ENCODE measurements around the gene NKX1-1.

DNA sequence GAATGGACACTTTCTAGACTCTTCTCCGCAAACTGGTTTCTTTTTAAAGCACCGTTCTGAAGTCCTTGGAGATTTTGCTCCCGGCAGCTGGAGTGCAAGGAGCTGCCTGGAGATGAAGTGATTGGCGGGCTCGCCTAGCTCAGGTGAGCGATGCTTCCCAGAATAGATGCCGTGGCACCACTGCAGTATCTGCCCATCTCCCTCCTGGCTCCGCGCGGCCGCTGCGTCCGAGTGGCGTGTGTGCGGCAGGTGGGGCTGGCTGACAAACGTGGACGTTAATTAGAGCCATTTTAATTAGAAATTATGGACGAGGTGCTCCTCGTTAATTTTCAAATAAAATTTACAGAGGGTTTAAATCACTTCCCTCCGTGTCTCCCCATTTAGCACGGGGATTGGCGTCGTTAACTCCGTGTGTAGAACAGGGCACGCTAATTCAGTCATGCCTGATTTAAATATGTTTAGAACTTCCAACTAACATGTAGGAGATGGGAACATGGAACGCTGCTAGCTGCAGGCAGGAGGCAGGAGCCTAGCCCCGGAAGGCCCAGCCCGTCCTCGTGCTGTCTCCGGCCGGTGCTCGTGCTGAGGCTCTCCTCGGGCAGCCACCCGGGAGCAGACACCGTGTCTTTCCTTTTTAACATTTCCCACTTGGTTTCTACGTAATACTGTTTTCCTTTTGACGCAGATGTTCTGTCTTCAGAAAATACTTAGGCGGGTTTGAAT lies 47.7 kb downstream of the NKX1-1 start:
- TF ChIP-seq, protein P1, sequence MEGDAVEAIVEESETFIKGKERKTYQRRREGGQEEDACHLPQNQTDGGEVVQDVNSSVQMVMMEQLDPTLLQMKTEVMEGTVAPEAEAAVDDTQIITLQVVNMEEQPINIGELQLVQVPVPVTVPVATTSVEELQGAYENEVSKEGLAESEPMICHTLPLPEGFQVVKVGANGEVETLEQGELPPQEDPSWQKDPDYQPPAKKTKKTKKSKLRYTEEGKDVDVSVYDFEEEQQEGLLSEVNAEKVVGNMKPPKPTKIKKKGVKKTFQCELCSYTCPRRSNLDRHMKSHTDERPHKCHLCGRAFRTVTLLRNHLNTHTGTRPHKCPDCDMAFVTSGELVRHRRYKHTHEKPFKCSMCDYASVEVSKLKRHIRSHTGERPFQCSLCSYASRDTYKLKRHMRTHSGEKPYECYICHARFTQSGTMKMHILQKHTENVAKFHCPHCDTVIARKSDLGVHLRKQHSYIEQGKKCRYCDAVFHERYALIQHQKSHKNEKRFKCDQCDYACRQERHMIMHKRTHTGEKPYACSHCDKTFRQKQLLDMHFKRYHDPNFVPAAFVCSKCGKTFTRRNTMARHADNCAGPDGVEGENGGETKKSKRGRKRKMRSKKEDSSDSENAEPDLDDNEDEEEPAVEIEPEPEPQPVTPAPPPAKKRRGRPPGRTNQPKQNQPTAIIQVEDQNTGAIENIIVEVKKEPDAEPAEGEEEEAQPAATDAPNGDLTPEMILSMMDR (IDR thresholded peaks at IDR 0.05; ENCODE audit: low read depth, low read length): no peak
- TF ChIP-seq EZH2phosphoT487 (IDR thresholded peaks at IDR 0.05; ENCODE audit: low read depth): no peak
